Esophagus muscularis mucosa (tissue), 4 donors: ENCODE data around the gene ERF. TPM values are rescaled to one million over a fixed set of nuclear protein-coding genes. Genes with fewer than 3 reads are reported as not detected.

Experiments
- DNase-seq: peaks from one replicate; pipeline ENCODE4 v3.0.0-alpha.2; 2017; ENCODE audit errors: extremely low spot score
- H3K27ac ChIP-seq, 4 donors: fragments of 200-600 bp; sonication (generic); replicated peaks in 1 of 4; 1 replicate in 3 of 4; 2 replicates in 1 of 4; pipeline ENCODE4 v1.5.1; 2016 to 2019; ENCODE audit warnings: mild to moderate bottlenecking in 1 of 4
- H3K27me3 ChIP-seq, 4 donors: fragments of 200-600 bp; sonication (generic); one replicate each; pipeline versions ENCODE4 v1.5.1 to v1.6.0; 2016 to 2019
- H3K36me3 ChIP-seq, 4 donors: fragments of 200-600 bp; sonication (generic); one replicate each; pipeline ENCODE4 v1.5.1; 2016 to 2019
- H3K4me1 ChIP-seq, 4 donors: fragments of 200-600 bp; sonication (generic); one replicate each; pipeline ENCODE4 v1.5.1; 2016 to 2019
- H3K4me3 ChIP-seq, 4 donors: fragments of 200-600 bp; sonication (generic); 1 replicate in 2 of 4; 2 replicates in 2 of 4; pipeline ENCODE4 v1.5.1; 2016 to 2019; ENCODE audit warnings: mild to moderate bottlenecking in 4 of 4, moderate library complexity in 1 of 4
- H3K9me3 ChIP-seq, 4 donors: fragments of 200-600 bp; sonication (generic); 1 replicate in 3 of 4; 2 replicates in 1 of 4; pipeline ENCODE4 v1.5.1; 2016 to 2019
- EP300 ChIP-seq: sonication (generic); formaldehyde crosslinking; IDR thresholded peaks from one replicate; pipeline ENCODE4 v1.6.1; 2017; ENCODE audit warnings: antibody characterized with exemption
- POLR2A ChIP-seq: fragments of 450-650 bp; IDR thresholded peaks from one replicate; pipeline ENCODE4 v1.6.1; 2017; ENCODE audit warnings: antibody characterized with exemption, moderate library complexity, mild to moderate bottlenecking, low read depth
- POLR2AphosphoS5 ChIP-seq, 2 donors: sonication (generic); formaldehyde crosslinking; IDR thresholded peaks; one replicate each; pipeline ENCODE4 v1.6.1; 2017; ENCODE audit warnings: antibody characterized with exemption in 2 of 2
- WGBS: methylation state at CpG from one replicate; pipeline ENCODE4 v1.1.5; 2018; 5-methylcytosine and 5-hydroxymethylcytosine counted together
- intact Hi-C: fragments of 100-400 bp; cut with DNase I; formaldehyde crosslinking; loops from one replicate; pipeline ENCODE4 v1.15.1; 2023
- total RNA-seq, 4 donors: library from RNA; depleted of rRNA; stranded (reverse); fragments of >200 nt; gene quantifications; one replicate each; pipeline versions ENCODE4 v1.1.0 to v1.2.1, GENCODE V29; 2016
- TF ChIP-seq, protein P1 (sequence below), 3 experiments: fragments of 200-600 bp in 2 of 3; fragments of 450-650 bp in 1 of 3; sonication (generic) in 2 of 3; IDR thresholded peaks; one replicate each; pipeline ENCODE4 v1.5.1; 2017 to 2019; ENCODE audit warnings: antibody characterized with exemption in 3 of 3, mild to moderate bottlenecking in 2 of 3, moderate library complexity in 1 of 3

ERF gene
- total RNA-seq, 4 donors from 2014 or later: 16.6 to 38.8 (median 35.5) TPM

DNA sequence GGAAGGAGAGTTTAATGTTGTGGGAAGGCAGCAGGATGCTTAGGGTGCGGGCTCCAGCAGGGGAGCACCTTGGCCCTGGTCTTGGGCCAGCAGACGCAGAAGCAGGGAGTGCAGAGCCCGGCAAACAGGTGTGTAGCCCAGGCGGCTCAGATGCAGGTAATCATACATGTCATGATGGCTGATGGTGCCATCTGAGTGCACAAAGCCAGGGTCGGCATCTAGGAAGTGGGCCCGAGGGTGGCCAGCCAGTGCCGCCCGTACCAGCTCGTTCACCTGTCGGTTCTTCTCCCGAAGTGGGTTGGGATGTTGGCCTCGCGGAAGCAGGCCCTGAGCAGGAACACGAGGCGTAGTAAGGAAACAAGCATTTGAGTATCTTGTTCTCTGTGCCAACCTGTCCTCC is 42.1 kb upstream of the ERF start:
- peaks cover 27 to 38% (median 36%) of the 10 kb centered on the region in 4 donors for H3K36me3 ChIP-seq
- intact Hi-C loops: loop anchor here (5.0 kb wide), 1 partner anchor 50 kb away; no protein-coding TSS in a partner anchor
- DNase-seq: no peak
- no peaks in the 10 kb centered on the region for H3K27me3 ChIP-seq
- no peak overlapping the region for H3K4me3 ChIP-seq
- H3K9me3 ChIP-seq: no peaks in the 10 kb centered on the region
- WGBS: 91% methylated on average over 13 of the region's 15 CpGs
- peaks cover 4 to 14% (median 11%) of the 10 kb centered on the region in 4 donors for H3K4me1 ChIP-seq
- no peak for TF ChIP-seq POLR2A
- TF ChIP-seq POLR2AphosphoS5 (IDR thresholded peaks at IDR 0.05): no peak
- TF ChIP-seq, protein P1, sequence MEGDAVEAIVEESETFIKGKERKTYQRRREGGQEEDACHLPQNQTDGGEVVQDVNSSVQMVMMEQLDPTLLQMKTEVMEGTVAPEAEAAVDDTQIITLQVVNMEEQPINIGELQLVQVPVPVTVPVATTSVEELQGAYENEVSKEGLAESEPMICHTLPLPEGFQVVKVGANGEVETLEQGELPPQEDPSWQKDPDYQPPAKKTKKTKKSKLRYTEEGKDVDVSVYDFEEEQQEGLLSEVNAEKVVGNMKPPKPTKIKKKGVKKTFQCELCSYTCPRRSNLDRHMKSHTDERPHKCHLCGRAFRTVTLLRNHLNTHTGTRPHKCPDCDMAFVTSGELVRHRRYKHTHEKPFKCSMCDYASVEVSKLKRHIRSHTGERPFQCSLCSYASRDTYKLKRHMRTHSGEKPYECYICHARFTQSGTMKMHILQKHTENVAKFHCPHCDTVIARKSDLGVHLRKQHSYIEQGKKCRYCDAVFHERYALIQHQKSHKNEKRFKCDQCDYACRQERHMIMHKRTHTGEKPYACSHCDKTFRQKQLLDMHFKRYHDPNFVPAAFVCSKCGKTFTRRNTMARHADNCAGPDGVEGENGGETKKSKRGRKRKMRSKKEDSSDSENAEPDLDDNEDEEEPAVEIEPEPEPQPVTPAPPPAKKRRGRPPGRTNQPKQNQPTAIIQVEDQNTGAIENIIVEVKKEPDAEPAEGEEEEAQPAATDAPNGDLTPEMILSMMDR (IDR thresholded peaks at IDR 0.05): no peak
- no peak for TF ChIP-seq EP300
- no peak overlapping the region for H3K27ac ChIP-seq

- intact Hi-C loops: loop anchor here (5.0 kb wide), 1 partner anchor 49 kb away; no protein-coding TSS in a partner anchor
- H3K36me3 ChIP-seq: peaks cover 27 to 49% (median 46%) of the 10 kb centered on the region in 4 donors
- TF ChIP-seq EP300 (no peak), POLR2A (no peak), POLR2AphosphoS5 (IDR thresholded peaks at IDR 0.05) (peak; percentile 48 to 58)
- TF ChIP-seq, protein P1 (IDR thresholded peaks at IDR 0.05): peak; percentile 94 to 100 (median 95)
- WGBS: 87% methylated on average over 3 of the region's 6 CpGs
- peak overlapping the region in 1 of 4 donors; percentile 33 for H3K27ac ChIP-seq
- peak; percentile 95 for DNase-seq
- no peaks in the 10 kb centered on the region for H3K27me3 ChIP-seq
- H3K4me1 ChIP-seq: peaks cover 0 to 11% (median 7%) of the 10 kb centered on the region in 4 donors
- no peaks in the 10 kb centered on the region for H3K9me3 ChIP-seq
- no peak overlapping the region for H3K4me3 ChIP-seq
Observed at GRCh38 chr19:42295831-42296525, 41.0 kb upstream of the ERF start.

- intact Hi-C loops: loop anchor here (5.0 kb wide), 1 partner anchor 48 kb away; no protein-coding TSS in a partner anchor
- H3K27ac ChIP-seq: peak overlapping the region in 1 of 4 donors; percentile 33
- WGBS: 66% methylated on average over 4 of the region's 5 CpGs
- TF ChIP-seq EP300: no peak
- TF ChIP-seq, protein P1 (IDR thresholded peaks at IDR 0.05): no peak
- no peak for TF ChIP-seq POLR2AphosphoS5 (IDR thresholded peaks at IDR 0.05)
- H3K4me1 ChIP-seq: peaks cover 0 to 16% (median 9%) of the 10 kb centered on the region in 4 donors
- no peaks in the 10 kb centered on the region for H3K9me3 ChIP-seq
- peaks cover 30 to 55% (median 53%) of the 10 kb centered on the region in 4 donors for H3K36me3 ChIP-seq
- H3K4me3 ChIP-seq: no peak overlapping the region
- no peaks in the 10 kb centered on the region for H3K27me3 ChIP-seq
- DNase-seq: no peak
Observed at GRCh38 chr19:42295342-42295741, 40.4 kb upstream of the ERF start.

- H3K27me3 ChIP-seq: no peaks in the 10 kb centered on the region
- no peaks in the 10 kb centered on the region for H3K9me3 ChIP-seq
- no peak overlapping the region for H3K4me3 ChIP-seq
- WGBS: 81% methylated on average over 22 of the region's 24 CpGs
- H3K36me3 ChIP-seq: peaks cover 38 to 63% (median 60%) of the 10 kb centered on the region in 4 donors
- no peak for DNase-seq
- H3K4me1 ChIP-seq: peaks cover 0 to 17% (median 9%) of the 10 kb centered on the region in 4 donors
- no peak for TF ChIP-seq POLR2A
- TF ChIP-seq, protein P1 (IDR thresholded peaks at IDR 0.05): no peak
- no peak overlapping the region for H3K27ac ChIP-seq
- intact Hi-C loops: loop anchor here (5.0 kb wide), 1 partner anchor 47 kb away; no protein-coding TSS in a partner anchor
Observed at GRCh38 chr19:42294471-42295137, 39.7 kb upstream of the ERF start.
